ENCODE results near the gene GAA. TPM values are rescaled to one million over a fixed set of nuclear protein-coding genes. Genes with fewer than 3 reads are reported as not detected.

GAA gene
- total and polyA plus RNA-seq, 2 of the 8 experiments (the other 6 are each of a cell fraction or from before 2014, with no cell fraction given) = 14.8 to 30.0 TPM

- no peak for TF ChIP-seq CHD7 (IDR thresholded peaks at IDR 0.05; ENCODE audit: insufficient replicate concordance, low read length)
- no peak for TF ChIP-seq KDM1A (IDR thresholded peaks at IDR 0.05; ENCODE audit: borderline replicate concordance, low read length)
- TF ChIP-seq CHD1 (IDR thresholded peaks at IDR 0.05; ENCODE audit: low read depth, low read length) = no peak
- no peak for TF ChIP-seq CEBPB (IDR thresholded peaks at IDR 0.05; ENCODE audit: low read depth, low read length)
- TF ChIP-seq RAD21 (IDR thresholded peaks at IDR 0.05 in 1 of 2, conservative IDR thresholded peaks at IDR 0.05 in 1 of 2; ENCODE audit: low read depth in 2 of 2, low read length in 2 of 2) = no peak
- no peak for TF ChIP-seq SP1 (IDR thresholded peaks at IDR 0.05; ENCODE audit: low read depth, low read length)
Measured at GRCh38 chr17:80089762-80090161, 11.6 kb upstream of the GAA start (continued).
